HG03025 (cell line): ENCODE measurements around the gene NLRX1.
"Not testable (repeated sequence)": the region's sequence is repeated elsewhere in the genome, so short reads cannot be mapped to it uniquely, and the experiment has no call there.

Experiments
- ATAC-seq: cut with Tn5 transposase; IDR thresholded peaks from one replicate; pipeline ENCODE4 v1.9.1; 2021; ENCODE audit warnings: mild to moderate bottlenecking, moderate library complexity; ENCODE audit not compliant: unreplicated experiment, low FRiP score

The NLRX1 gene

DNA sequence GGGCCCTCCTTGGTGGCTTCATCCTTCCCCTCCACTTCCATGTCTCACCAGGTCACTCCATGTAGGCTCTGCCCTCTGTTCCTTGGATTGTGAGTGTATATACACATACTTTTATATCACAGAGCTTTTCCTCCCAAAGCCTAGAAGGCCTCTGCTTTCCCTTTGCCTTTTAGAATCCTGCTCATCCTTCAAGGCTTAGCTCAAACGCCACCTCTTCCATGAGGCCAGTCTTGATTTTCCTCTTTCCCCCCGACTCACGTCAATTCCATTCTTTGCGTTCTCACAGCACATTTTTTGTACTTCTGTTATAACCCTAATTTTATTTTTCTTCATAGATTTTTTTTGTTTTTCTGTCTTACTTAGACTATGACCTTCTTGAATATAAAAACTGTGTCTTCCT is 15.9 kb upstream of the NLRX1 start:
- ATAC-seq: no peak

DNA sequence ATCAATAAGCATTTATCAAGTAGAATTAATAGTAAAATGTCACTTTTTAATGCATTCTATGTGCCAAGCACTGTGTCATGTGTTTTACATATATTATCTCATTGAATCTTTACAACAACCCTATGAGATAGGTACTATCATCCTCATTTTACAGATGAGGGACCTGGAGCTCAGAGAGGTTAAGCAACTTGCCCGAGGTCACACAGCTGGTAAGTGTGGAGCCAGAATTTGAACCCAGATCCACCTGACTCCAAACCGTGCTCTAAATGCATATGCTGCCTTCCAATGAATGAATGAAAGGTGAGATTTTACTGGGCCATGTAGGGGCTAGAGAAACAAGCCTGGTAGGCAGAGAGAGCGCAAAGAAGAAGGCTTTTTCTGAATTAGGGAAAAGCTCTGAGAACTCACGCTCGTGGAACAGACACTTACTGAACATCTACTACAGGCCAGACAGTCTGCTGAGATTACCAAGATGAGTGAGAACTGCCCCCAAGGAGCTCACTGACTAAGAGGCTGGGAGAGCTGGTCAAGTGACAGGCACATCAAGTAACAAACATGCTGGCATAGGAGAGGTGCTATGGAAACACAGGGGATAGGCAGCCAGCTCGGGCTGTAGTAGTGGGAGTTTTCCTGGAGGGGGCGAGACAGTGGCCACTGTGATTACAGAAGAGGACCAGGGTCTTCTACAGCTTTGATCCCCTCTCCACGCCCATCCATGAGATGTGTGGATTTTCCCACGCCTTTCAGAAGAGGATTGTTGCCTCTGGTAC is 15.3 kb upstream of the NLRX1 start:
- no peak for ATAC-seq

DNA sequence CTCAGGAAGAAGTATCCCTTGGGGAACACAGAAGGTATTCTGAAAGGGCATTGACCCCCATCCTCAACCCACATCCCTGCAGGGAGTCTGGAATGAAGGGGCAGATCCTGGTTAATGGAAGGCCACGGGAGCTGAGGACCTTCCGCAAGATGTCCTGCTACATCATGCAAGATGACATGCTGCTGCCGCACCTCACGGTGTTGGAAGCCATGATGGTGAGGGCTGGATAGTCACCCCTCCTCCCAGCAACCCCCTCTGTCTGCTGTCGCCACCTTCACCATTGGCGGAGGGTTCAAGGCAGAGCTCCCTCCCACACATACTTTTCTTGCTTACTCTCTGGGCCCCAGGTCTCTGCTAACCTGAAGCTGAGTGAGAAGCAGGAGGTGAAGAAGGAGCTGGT is 14.3 kb upstream of the NLRX1 start:
- ATAC-seq: no peak

DNA sequence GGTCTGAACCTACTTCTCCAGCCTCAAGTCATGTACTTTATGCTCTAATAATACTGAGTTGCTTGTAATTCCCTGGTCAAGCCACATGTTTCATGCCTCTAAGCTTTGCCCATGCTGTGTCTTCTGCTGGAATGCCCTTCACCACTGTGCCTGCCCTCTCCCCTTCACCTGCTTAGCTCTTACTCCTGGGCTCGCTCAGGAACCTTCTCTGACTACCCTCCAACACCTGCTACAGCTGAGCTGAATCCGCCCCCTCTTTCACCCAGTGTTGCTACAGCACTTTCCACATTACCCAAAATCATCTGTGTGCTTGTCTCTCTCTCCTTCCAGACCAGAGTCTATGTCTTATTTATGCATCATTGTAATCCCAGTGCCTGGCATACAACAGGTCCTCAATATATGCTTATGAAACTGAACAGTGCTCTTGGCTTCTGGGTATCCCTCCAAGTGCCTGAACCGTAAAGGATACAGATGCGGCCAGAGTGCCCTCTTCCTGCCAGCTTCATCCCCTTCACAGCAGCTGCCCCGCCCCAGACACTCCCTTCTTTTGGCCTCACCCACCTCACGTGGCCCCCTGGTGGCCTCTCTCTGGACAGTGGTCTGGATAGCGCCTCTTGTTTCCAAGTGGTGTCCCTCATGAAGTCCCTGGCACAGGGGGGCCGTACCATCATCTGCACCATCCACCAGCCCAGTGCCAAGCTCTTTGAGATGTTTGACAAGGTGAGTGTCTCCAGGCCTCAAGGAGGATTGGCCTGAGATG is 12.6 kb upstream of the NLRX1 start:
- no peak for ATAC-seq

DNA sequence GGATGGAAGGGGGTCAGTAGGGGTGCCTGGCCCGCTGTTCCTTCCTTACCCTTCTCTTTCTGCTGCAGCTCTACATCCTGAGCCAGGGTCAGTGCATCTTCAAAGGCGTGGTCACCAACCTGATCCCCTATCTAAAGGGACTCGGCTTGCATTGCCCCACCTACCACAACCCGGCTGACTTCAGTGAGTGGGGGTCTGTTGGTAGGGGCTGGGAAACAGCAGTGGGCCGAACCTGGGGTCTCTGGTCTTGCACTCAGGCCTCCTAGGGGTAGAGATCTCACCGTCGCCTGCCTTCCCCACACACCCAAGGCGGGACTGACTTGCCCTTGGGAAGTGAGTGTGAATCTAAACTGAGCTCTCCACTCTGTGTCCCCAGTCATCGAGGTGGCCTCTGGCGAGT is 12.0 kb upstream of the NLRX1 start:
- ATAC-seq: no peak

DNA sequence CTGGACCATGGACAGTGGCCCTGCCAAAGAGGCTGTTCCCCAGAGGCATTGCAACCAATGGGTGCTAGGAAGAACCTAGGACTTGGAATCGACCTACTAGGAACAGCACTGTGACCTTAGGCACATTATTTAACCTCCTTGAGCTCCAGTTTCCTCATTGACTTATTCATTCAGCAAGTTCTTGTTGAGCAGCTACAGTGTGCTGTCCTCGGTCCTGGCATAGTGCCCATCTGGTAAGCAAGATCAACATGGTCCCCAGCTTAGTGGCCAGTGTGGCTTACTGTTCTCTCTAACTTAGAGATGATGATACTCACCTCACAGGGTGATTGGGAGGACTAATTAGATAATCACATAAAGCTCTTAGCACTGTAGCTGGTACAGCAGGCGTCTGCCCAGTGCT is 11.5 kb upstream of the NLRX1 start:
- no peak for ATAC-seq

DNA sequence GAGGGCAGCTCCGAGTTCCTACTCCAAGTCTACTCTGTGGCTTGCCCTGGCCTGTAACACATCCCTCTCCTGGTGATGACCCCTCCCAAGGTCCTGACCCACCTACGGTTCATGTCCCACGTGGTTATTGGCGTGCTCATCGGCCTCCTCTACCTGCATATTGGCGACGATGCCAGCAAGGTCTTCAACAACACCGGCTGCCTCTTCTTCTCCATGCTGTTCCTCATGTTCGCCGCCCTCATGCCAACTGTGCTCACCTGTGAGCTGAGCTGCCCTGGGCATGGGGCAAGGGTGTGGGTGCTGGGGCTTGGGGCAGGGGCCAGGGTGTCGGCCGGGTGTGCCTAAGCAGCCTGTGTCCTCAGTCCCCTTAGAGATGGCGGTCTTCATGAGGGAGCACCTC is 10.1 kb upstream of the NLRX1 start:
- ATAC-seq: no peak

DNA sequence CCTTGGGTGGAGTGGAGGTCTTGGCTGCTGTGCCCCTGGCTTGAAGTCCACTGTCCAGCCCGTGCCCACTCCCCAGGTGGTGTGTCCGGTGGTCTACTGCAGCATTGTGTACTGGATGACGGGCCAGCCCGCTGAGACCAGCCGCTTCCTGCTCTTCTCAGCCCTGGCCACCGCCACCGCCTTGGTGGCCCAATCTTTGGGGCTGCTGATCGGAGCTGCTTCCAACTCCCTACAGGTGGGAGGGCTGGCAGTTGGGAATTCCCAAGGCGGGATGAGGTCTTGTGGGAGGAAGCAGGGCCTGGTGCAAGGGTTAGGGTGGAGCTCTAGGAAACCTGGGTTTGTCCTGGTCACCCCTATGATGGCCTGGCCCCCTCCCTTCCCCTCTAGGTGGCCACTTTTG is 8.4 kb upstream of the NLRX1 start:
- no peak for ATAC-seq

DNA sequence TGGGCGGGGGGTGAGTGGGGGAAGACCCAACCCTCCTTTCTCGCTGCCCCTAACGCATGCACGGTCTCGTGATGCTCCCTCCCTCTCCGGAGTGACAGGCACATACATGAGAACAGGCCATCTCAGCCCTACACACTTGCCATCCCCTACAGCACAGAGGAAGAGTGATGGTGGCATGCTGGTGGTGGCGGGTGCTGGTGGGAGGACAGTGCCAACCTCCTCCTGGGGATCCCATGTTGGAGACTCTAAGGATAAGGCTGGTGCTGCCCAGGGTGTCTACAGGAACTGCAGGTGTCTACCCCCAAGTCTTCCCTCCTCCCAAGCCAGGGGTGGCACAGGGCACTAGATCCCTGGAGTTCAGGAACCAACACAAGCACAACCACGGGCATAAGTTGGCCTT is 6.7 kb upstream of the NLRX1 start:
- no peak for ATAC-seq

DNA sequence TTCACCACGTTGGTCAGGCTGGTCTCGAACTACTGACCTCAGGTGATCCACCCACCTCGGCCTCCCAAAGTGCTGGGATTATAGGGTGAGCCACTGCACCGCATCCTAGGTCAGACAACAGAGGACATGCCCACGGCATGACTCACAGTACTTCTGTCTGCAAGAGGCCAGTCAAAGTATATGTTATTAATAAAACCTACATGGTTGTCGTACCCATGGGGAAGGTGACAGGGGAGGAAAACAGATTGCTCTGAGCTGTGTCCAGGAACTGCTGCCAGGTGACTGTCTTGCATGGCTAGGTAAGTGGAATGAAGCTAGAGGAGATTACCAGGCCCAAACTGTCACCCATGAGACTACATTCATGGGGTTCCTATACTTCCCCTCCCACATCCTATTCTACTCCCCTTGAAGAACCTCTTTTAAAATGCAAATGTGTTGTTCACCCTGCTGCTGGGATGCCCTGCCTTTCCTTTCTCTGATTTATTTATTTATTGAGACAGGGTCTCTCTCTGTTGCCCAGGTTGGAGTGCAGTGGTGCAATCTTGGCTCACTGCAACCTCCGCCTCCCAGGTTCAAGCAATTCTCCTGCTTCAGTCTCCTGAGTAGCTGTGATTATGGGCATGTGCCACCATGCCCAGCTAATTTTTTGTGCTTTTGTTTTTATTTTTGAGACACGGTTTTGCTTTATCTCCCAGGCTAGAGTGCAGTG is 2.0 kb upstream of the NLRX1 start:
- no peak for ATAC-seq

DNA sequence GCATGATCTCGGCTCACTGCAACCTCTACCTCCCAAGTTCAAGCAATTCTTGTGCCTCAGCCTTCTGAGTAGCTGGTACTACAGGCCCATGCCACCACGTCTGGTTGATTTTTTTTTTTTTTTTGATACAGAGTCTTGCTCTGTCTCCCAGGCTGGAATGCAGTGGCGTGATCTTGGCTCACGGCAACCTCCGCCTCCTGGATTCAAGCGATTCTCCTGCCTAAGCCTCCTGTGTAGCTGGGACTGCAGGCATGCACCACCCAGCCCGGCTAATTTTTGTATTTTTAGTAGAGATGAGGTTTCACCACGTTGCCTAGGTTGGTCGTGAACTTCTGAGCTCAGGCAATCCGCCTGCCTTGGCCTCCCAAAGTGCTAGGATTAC is 1.5 kb upstream of the NLRX1 start:
- not testable (repeated sequence) for ATAC-seq

DNA sequence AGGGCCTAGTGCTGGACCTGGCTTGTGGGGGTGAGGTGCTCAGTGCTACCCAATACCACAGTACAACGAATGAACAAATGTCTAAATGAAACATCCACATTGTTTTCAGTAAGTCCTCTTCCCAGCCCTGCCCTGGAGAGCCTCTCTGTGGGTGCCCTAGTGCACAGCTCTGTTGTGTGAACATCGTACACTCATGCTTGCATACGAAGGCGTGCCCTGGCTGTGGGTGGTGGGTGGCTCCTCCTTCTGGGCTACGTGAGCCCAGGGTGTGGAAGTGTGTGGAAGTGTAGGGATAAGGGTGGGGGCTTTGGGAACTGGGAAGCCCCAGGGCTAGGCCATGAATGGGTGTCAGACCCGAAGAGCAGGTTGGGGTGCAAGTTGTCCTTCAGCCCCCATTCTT is 592 bp upstream of the NLRX1 start:
- ATAC-seq: no peak

DNA sequence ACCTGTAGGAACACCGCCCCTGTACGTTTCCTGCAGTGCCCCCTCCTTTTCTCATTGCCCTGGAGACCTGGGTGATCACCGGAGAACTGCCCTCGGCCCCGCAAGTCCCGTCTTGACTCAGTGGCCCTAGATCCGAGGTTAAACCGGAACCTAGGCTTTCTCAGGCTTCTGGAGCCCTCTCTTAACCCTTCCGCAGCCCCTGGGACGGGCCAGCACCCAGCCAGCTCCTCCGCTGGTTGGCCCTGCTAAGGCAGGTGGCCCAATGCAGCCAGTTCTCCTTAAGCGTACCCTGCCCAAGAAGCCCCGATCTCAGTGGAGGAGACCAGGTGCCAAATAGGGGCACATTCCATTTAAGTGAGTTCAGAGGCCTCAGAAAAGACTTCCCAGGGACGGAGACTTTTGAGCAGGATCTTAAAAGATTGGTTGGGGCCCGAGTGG is 776 bp downstream of the NLRX1 start:
- no peak for ATAC-seq

DNA sequence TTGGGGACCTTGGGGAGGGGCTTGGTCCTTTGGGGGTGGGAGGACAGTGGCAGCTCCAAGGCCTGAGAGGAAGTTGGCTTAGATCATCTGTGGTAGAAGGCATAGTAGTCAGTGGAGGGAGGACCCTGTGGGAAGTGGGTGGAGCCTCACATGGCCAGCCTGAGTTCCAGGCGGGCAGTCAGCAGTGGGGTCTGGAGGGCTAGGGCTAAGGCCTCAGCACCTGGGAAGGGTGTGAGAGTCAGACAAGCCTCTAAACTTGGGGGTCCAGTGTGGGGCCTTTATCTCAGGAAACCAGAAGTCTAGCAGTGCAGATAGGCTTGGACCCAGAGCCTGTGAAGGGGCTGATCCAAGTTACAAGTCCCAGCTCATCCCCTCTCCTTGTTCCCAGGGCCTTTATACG is 4.0 kb downstream of the NLRX1 start:
- no peak for ATAC-seq

DNA sequence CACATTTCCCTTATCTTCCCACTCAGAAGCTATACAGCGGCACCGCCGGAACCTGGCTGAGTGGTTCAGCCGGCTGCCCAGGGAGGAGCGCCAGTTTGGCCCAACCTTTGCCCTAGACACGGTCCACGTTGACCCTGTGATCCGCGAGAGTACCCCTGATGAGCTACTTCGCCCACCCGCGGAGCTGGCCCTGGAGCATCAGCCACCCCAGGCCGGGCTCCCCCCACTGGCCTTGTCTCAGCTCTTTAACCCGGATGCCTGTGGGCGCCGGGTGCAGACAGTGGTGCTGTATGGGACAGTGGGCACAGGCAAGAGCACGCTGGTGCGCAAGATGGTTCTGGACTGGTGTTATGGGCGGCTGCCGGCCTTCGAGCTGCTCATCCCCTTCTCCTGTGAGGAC is 4.9 kb downstream of the NLRX1 start:
- no peak for ATAC-seq

DNA sequence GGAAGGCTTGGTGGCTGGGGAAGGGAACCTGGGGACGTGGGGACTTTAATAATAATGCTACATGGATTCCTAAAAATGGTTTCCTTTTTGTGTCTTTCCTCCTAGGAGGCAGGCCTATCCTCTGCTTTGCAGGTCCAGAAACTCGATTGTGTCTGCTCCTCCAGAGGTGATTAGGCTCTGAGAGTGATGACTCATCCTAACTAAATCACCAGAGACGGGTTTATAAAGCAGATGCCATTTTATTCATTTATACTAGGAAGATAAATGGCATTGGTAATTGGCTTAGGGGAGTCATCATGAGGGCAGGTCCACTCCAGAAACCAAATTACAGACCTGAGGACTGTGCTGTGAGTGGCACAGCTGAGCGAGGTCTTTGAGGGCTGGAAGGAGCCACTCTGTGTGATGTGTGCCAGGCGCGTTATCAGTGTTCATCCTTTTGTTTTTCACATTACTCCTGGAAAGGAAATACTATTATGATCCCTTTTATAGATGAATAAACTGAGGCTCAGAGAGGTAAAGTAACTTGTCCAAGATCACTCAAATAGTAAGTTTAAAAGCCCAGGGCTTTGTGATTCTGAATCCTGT is 7.1 kb downstream of the NLRX1 start:
- no peak for ATAC-seq

DNA sequence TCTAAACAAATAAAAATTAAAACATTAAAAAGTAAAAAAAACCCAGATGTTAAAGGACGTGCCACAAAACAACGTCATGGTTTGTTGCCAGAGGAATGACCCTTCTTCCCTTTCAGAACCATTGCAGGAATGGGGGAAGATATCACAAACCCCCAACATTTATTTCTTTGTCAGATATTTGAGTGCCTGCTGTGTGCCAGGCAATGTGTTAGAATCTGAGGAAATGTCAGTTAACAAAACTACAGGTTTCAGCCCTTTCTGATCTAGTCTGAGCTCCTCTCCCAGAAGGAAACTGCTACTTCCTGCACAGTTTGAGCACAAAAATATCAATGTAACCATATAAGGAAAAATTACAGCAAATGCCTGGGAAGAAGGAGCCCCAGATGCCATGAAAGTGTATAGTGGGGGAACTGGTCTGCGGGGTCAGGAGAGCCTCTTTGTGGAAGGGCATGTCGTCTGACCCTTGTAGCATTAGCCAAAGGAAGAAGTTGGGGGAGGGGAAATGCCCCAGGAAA is 9.7 kb downstream of the NLRX1 start:
- ATAC-seq: no peak

DNA sequence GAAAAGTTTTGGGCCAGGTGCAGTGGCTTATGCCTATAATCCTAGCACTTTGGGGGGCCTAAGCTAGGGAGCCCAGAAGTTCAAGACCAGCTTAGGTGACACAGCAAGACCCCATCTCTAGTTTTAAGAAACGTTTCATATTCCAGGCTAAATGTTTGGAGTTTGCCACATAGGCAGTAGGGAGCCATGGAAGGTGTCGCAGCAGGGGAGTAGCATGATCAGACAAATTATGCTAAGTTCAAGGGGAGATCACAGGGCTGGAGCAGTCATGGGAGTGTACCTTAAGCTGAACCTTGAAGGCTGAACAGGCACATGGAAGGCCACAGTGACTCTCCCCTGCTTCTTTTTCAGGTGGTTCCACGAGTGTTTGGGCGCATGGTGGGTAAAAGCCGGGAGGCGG is 10.8 kb downstream of the NLRX1 start:
- ATAC-seq: no peak

DNA sequence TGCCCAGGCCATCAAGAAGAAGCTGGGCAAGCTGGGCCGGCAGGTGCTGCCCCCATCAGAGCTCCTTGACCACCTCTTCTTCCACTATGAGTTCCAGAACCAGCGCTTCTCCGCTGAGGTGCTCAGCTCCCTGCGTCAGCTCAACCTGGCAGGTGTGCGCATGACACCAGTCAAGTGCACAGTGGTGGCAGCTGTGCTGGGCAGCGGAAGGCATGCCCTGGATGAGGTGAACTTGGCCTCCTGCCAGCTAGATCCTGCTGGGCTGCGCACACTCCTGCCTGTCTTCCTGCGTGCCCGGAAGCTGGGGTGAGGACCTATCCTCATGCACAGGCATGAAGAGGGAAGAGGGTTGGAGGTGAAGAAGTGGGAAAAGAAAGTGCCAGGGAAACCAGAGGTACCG is 11.5 kb downstream of the NLRX1 start:
- no peak for ATAC-seq

DNA sequence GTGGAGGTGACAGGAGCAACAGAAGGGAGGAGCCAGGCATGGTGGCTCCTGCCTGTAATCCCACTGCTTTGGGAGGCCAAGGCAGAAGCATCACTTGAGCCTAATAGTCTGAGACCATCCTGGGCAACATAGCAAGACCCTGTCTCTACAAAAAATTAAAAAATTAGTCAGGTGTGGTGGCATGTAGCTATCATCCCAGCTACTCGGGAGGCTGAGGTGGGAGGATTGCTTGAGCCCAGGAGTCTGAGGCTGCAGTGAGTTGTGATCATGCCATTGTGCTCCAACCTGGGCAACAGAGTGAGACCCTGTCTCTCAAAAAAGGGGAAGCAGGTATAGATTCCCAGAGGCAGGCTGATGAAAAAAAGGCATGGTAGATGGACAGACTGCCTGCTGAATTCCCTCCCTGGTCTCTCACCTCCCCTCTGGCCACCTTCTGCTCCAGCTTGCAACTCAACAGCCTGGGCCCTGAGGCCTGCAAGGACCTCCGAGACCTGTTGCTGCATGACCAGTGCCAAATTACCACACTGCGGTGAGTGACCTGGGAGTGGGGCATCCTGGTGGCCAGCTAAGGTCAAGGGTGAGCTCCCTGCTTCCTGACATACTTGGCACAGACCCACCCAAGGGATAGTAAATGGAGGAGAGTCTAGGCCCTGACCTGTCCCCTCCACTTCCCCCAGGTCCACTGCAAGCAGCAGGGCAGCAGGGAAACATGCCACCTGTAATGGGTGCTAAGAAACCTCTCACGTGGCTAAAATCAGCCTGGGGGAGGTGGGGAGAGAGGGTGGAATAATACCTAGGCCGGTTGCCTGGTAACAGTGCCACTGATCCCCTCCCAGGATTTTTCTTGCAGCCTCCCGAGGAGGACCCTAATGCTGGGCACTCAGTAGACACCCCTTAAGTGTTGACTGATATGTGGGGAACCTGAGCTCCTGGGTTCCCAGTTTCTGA is 12.5 kb downstream of the NLRX1 start:
- ATAC-seq: no peak
